ENCODE results near the gene ETHE1.

The ETHE1 gene

GRCh38 chr19:43471091-43471490 is 55.9 kb downstream of the ETHE1 start:
- no peak overlapping the region for H3K9ac ChIP-seq (ENCODE audit: low read depth, low read length)
- H3K27me3 ChIP-seq (ENCODE audit: insufficient read depth, low read length, poor library complexity): no peaks in the 10 kb centered on the region
- no peaks in the 10 kb centered on the region for H3K36me3 ChIP-seq (ENCODE audit: insufficient read depth, low read length)

GRCh38 chr19:43470288-43470687 is 56.7 kb downstream of the ETHE1 start:
- DNase-seq (no peak), ATAC-seq (ENCODE audit: insufficient read depth, low read depth) (no peak)
- no peak for TF ChIP-seq EZH2 (IDR thresholded peaks at IDR 0.05; ENCODE audit: borderline replicate concordance, low read depth, low read length, severe bottlenecking)
- TF ChIP-seq CTCF (IDR thresholded peaks at IDR 0.05; ENCODE audit: borderline replicate concordance, extremely low read depth, low read length, poor library complexity, severe bottlenecking): no peak
- H3K27me3 ChIP-seq (ENCODE audit: insufficient read depth, low read length, poor library complexity): no peaks in the 10 kb centered on the region
- H3K27ac ChIP-seq (ENCODE audit: low read length): no peak overlapping the region
- no peaks in the 10 kb centered on the region for H4K20me1 ChIP-seq (ENCODE audit: insufficient read depth, low read length)
- no peak overlapping the region for H3K4me3 ChIP-seq (ENCODE audit: low read depth in 1 of 2, low read length in 2 of 2)
- no peaks in the 10 kb centered on the region for H3K9me3 ChIP-seq (ENCODE audit: insufficient read depth, low read length, severe bottlenecking)
- no peak overlapping the region for H3K4me2 ChIP-seq (ENCODE audit: insufficient read depth, low read length)
- peaks cover 10% of the 10 kb centered on the region for H3K4me1 ChIP-seq (ENCODE audit: insufficient read depth, low read length)
- H3K9ac ChIP-seq (ENCODE audit: low read depth, low read length): no peak overlapping the region
- no peaks in the 10 kb centered on the region for H3K79me2 ChIP-seq (ENCODE audit: insufficient read depth, low read length)
- H3K36me3 ChIP-seq (ENCODE audit: insufficient read depth, low read length): no peaks in the 10 kb centered on the region
- H2AFZ ChIP-seq (ENCODE audit: low read depth, low read length): no peak overlapping the region

More at GRCh38 chr19:43471091-43471490, 55.9 kb downstream of the ETHE1 start:
- Histone ChIP-seq H3K4me1 (ENCODE audit: insufficient read depth, low read length) (peaks cover 10% of the 10 kb centered on the region), H3K27ac (ENCODE audit: low read length) (no peak overlapping the region), H3K9me3 (ENCODE audit: insufficient read depth, low read length, severe bottlenecking) (no peaks in the 10 kb centered on the region), H3K79me2 (ENCODE audit: insufficient read depth, low read length) (no peaks in the 10 kb centered on the region), H2AFZ (ENCODE audit: low read depth, low read length) (no peak overlapping the region), H3K4me2 (ENCODE audit: insufficient read depth, low read length) (no peak overlapping the region), H4K20me1 (ENCODE audit: insufficient read depth, low read length) (no peaks in the 10 kb centered on the region), H3K4me3 (ENCODE audit: low read depth in 1 of 2, low read length in 2 of 2) (no peak overlapping the region)
- no peak for ATAC-seq (ENCODE audit: insufficient read depth, low read depth)
- no peak for DNase-seq
- TF ChIP-seq EZH2 (IDR thresholded peaks at IDR 0.05; ENCODE audit: borderline replicate concordance, low read depth, low read length, severe bottlenecking) (no peak), CTCF (IDR thresholded peaks at IDR 0.05; ENCODE audit: borderline replicate concordance, extremely low read depth, low read length, poor library complexity, severe bottlenecking) (no peak)

DNA sequence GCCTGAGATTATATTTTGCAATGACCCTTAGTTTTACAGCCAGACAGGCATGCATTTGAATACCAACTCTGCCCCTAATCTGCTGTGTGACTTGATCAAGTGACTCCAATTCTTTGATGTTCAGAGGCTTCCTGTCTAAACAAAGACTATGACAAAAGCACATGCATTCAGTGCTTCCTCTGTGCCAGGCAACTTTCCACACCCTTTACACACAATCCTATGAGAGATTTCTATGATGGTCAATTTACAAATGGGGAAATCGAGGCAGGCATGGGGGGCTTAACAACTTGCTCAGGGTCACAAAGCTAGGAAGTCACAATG is 57.9 kb downstream of the ETHE1 start:
- Histone ChIP-seq H3K9me3 (ENCODE audit: insufficient read depth, low read length, severe bottlenecking) (no peaks in the 10 kb centered on the region), H3K79me2 (ENCODE audit: insufficient read depth, low read length) (no peaks in the 10 kb centered on the region), H3K27me3 (ENCODE audit: insufficient read depth, low read length, poor library complexity) (no peaks in the 10 kb centered on the region), H2AFZ (ENCODE audit: low read depth, low read length) (peak overlapping the region; percentile 10; the same call in 1 of the 2 replicates), H3K4me2 (ENCODE audit: insufficient read depth, low read length) (no peak overlapping the region), H3K9ac (ENCODE audit: low read depth, low read length) (no peak overlapping the region), H3K36me3 (ENCODE audit: insufficient read depth, low read length) (no peaks in the 10 kb centered on the region), H4K20me1 (ENCODE audit: insufficient read depth, low read length) (no peaks in the 10 kb centered on the region), H3K27ac (ENCODE audit: low read length) (no peak overlapping the region), H3K4me3 (ENCODE audit: low read depth in 1 of 2, low read length in 2 of 2) (no peak overlapping the region), H3K4me1 (ENCODE audit: insufficient read depth, low read length) (peaks cover 19% of the 10 kb centered on the region)
- ATAC-seq (ENCODE audit: insufficient read depth, low read depth) (peak; percentile 76), DNase-seq (no peak)
- TF ChIP-seq CTCF (IDR thresholded peaks at IDR 0.05; ENCODE audit: borderline replicate concordance, extremely low read depth, low read length, poor library complexity, severe bottlenecking) (no peak), EZH2 (IDR thresholded peaks at IDR 0.05; ENCODE audit: borderline replicate concordance, low read depth, low read length, severe bottlenecking) (no peak)
